Caco-2 (cell line): Measurements from ENCODE around the gene VPS52. TPM values are rescaled to one million over a fixed set of nuclear protein-coding genes. Genes with fewer than 3 reads are reported as not detected.
A peak's percentile ranks its signal among the peaks of the same experiment; 100 is the strongest.

ENCODE experiments used
- BruUV-seq: library from RNA; stranded (reverse); fragments of 400-500 nt; replicated peaks from 2 replicates; lab custom pipeline; 2021; lab: Mats Ljungman, UMichigan
- CTCF ChIA-PET: fragments of 300-600 bp; sonication (Branson Sonifier 250); formaldehyde crosslinking; loops from one replicate; lab custom pipeline; 2022; ENCODE audit warnings: antibody characterized with exemption; lab: Charles Lee
- POLR2A ChIA-PET: fragments of 300-600 bp; sonication (Branson Sonifier 250); formaldehyde crosslinking; loops from one replicate; lab custom pipeline; 2022; ENCODE audit warnings: antibody characterized with exemption; lab: Charles Lee
- DNase-seq, 2 experiments: peaks; one replicate each; pipeline versions ENCODE4 v3.0.0 to v3.0.0-alpha.2; 2020 to 2022
- H3K27me3 ChIP-seq: replicated peaks from 2 replicates; pipeline ENCODE4 v1.6.0; 2011; ENCODE audit warnings: low read length; ENCODE audit not compliant: control insufficient read depth, insufficient read depth
- H3K36me3 ChIP-seq: 2 replicates; pipeline ENCODE4 v1.5.1; 2011; ENCODE audit warnings: low read length; ENCODE audit not compliant: control insufficient read depth, insufficient read depth
- H3K4me1 ChIP-seq: fragments of 250-450 bp; sonication (Bioruptor Pico); 2 replicates; pipeline ENCODE4 v1.5.1; 2020; ENCODE audit warnings: mild to moderate bottlenecking
- H3K4me3 ChIP-seq: 2 replicates; pipeline ENCODE4 v1.5.1; 2011; ENCODE audit warnings: low read depth, mild to moderate bottlenecking, control low read depth, low read length
- H3K9me3 ChIP-seq: fragments of 250-450 bp; sonication (Bioruptor Pico); 2 replicates; pipeline ENCODE4 v1.5.1; 2020; ENCODE audit warnings: mild to moderate bottlenecking, moderate library complexity
- H3K27ac Mint-ChIP-seq: one replicate; pipeline ENCODE4 v1.8.0; 2022; ENCODE audit warnings: mixed read lengths; ENCODE audit not compliant: unreplicated experiment
- H3K27me3 Mint-ChIP-seq: one replicate; pipeline ENCODE4 v1.8.0; 2022; ENCODE audit warnings: mixed read lengths; ENCODE audit not compliant: insufficient read depth, unreplicated experiment
- H3K36me3 Mint-ChIP-seq: one replicate; pipeline ENCODE4 v1.8.0; 2022; ENCODE audit warnings: mild to moderate bottlenecking, mixed read lengths; ENCODE audit not compliant: insufficient read depth, unreplicated experiment
- H3K4me1 Mint-ChIP-seq: one replicate; pipeline ENCODE4 v1.8.0; 2022; ENCODE audit warnings: low read depth, mixed read lengths; ENCODE audit not compliant: unreplicated experiment
- H3K4me3 Mint-ChIP-seq: one replicate; pipeline ENCODE4 v1.8.0; 2022; ENCODE audit warnings: mild to moderate bottlenecking, moderate library complexity, mixed read lengths; ENCODE audit not compliant: unreplicated experiment
- H3K9me3 Mint-ChIP-seq: one replicate; pipeline ENCODE4 v1.8.0; 2022; ENCODE audit warnings: mixed read lengths; ENCODE audit not compliant: unreplicated experiment
- intact Hi-C: fragments of 100-400 bp; cut with micrococcal nuclease; formaldehyde crosslinking; loops from one replicate; pipeline ENCODE4 v1.10.0; 2022; ENCODE audit not compliant: unreplicated experiment
- total RNA-seq: library from RNA; stranded (reverse); gene quantifications from 2 replicates; pipeline ENCODE4 v1.2.3, GENCODE V29; 2022
- TF ChIP-seq, protein P1 (sequence below), 2 experiments: fragments of 200-600 bp in 1 of 2; IDR thresholded peaks; 1 replicate in 1 of 2; 2 replicates in 1 of 2; pipeline versions ENCODE4 v1.5.1 to v1.8.0; 2011 to 2022; ENCODE audit warnings: antibody characterized with exemption in 1 of 2, control low read depth in 1 of 2, inconsistent platforms in 1 of 2, low read depth in 1 of 2, low read length in 1 of 2, mild to moderate bottlenecking in 1 of 2, moderate library complexity in 1 of 2; ENCODE audit not compliant: insufficient read depth in 1 of 2, severe bottlenecking in 1 of 2, unreplicated experiment in 1 of 2

The VPS52 gene
- total RNA-seq, 1 experiment from 2014 or later = 55.6 TPM

DNA sequence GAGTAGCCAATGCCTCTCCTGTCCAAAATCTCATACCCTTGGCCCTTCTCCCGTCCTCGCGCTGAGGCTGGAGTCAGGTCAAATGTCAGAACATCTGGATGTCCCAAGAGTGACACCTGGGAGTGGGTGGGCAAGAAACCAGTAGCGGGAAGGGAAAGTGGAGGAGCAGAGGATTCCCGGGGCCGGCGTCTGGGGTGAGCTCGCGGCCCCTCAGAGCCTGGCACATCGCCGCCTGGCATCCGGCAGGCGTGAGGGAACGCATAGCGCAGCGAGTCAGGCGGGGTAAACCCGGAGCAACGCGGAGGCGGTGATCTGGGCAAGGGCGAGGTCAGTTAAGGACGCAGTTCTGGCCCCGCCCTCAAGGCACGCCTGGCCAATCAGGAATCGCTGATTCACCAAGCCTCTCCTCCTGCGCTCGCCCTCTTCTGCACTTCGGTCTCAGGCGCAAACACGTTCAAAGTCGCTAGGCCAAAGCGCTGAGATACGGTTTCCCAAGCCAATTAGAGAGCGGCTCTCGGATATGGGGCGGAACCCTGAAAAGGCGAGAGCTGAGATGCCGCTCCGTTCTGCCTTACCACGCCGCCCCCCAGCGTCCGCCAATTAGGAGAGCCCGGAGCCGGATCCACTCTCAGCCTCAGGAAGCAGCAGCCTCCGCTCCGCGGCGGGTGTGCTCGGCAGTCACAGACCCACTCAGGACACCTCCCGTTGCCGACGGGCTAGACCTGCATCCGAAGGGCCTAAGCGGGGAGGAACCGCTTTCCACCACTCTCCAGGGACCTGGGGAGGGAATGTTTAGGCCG lies 22.5 kb downstream of the VPS52 start:
- Mint-ChIP-seq H3K4me3 (peak overlapping the region; percentile 85), H3K9me3 (no peaks in the 10 kb centered on the region), H3K36me3 (peaks cover 27% of the 10 kb centered on the region), H3K27ac (peak overlapping the region; percentile 75), H3K4me1 (peaks cover 10% of the 10 kb centered on the region), H3K27me3 (no peaks in the 10 kb centered on the region)
- H3K27me3 ChIP-seq = no peaks in the 10 kb centered on the region
- H3K4me1 ChIP-seq = peaks cover 5% of the 10 kb centered on the region; the same call in 1 of the 2 replicates
- TF ChIP-seq, protein P1, sequence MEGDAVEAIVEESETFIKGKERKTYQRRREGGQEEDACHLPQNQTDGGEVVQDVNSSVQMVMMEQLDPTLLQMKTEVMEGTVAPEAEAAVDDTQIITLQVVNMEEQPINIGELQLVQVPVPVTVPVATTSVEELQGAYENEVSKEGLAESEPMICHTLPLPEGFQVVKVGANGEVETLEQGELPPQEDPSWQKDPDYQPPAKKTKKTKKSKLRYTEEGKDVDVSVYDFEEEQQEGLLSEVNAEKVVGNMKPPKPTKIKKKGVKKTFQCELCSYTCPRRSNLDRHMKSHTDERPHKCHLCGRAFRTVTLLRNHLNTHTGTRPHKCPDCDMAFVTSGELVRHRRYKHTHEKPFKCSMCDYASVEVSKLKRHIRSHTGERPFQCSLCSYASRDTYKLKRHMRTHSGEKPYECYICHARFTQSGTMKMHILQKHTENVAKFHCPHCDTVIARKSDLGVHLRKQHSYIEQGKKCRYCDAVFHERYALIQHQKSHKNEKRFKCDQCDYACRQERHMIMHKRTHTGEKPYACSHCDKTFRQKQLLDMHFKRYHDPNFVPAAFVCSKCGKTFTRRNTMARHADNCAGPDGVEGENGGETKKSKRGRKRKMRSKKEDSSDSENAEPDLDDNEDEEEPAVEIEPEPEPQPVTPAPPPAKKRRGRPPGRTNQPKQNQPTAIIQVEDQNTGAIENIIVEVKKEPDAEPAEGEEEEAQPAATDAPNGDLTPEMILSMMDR (IDR thresholded peaks at IDR 0.05; ENCODE audit: insufficient read depth in 1 of 2, low read depth in 1 of 2, low read length in 1 of 2, severe bottlenecking in 1 of 2, unreplicated experiment in 1 of 2) = peak in 1 of 2 experiments; percentile 3
- DNase-seq = peak; percentile 96 to 98
- BruUV-seq = no TSS peak
- intact Hi-C loops = loop anchor here (1.0 to 2.0 kb wide), 6 partner anchors 22 to 355 kb away; partner anchors contain the start of gene VPS52
- CTCF ChIA-PET = interaction anchor here (0.6 to 2.1 kb wide), 14 partner anchors 13 to 1090 kb away, joined by 3 to 15 read pairs (median 4); partner anchors contain the start of genes HSD17B8, RING1, RPS18 and VPS52
- peak overlapping the region; percentile 49 for H3K4me3 ChIP-seq
- no peaks in the 10 kb centered on the region for H3K9me3 ChIP-seq
- no peaks in the 10 kb centered on the region; the same call in 1 of the 2 replicates for H3K36me3 ChIP-seq
- POLR2A ChIA-PET = interaction anchor here (0.5 to 2.7 kb wide), 5 partner anchors 22 to 277 kb away, joined by 3 to 18 read pairs (median 11); partner anchors contain the start of genes PFDN6, RING1, RPS18 and VPS52

DNA sequence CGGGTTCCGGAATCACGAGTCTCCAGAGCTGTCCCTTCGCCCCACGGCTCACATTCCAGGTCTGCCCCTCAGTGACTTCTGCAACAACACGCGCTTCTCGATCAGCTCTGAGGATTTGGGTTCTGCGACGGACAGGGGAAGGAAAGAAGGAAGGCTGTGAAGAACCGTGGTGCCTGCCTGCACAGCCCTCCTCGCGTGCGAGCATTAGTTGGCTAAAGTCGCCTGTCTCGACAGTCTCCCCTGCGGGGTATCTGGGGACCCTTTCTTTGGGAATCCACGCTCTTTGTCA lies 23.1 kb downstream of the VPS52 start:
- peaks cover 5% of the 10 kb centered on the region; the same call in 1 of the 2 replicates for H3K4me1 ChIP-seq
- no peaks in the 10 kb centered on the region for H3K27me3 Mint-ChIP-seq
- TF ChIP-seq, protein P1 (IDR thresholded peaks at IDR 0.05; ENCODE audit: insufficient read depth in 1 of 2, low read depth in 1 of 2, low read length in 1 of 2, severe bottlenecking in 1 of 2, unreplicated experiment in 1 of 2) = no peak
- no peaks in the 10 kb centered on the region; the same call in 1 of the 2 replicates for H3K36me3 ChIP-seq
- ChIA-PET CTCF (interaction anchor here (0.7 to 2.1 kb wide), 12 partner anchors 12 to 538 kb away, joined by 3 to 15 read pairs (median 5); partner anchors contain the start of genes HSD17B8 and RING1), POLR2A (interaction anchor here (1.0 to 2.7 kb wide), 2 partner anchors 41 to 277 kb away, joined by 3 to 16 read pairs; partner anchors contain the start of gene RING1)
- H3K27ac Mint-ChIP-seq = peak overlapping the region; percentile 75
- H3K9me3 Mint-ChIP-seq = no peaks in the 10 kb centered on the region
- H3K4me3 Mint-ChIP-seq = peak overlapping the region; percentile 85
- H3K4me1 Mint-ChIP-seq = peaks cover 10% of the 10 kb centered on the region
- TSS peak; percentile 48 for BruUV-seq
- H3K36me3 Mint-ChIP-seq = peaks cover 27% of the 10 kb centered on the region
- H3K4me3 ChIP-seq = peak overlapping the region; percentile 35
- intact Hi-C loops = loop anchor here (1.0 to 2.0 kb wide), 4 partner anchors 43 to 234 kb away; no protein-coding TSS in a partner anchor
- H3K27me3 ChIP-seq = no peaks in the 10 kb centered on the region
- H3K9me3 ChIP-seq = no peaks in the 10 kb centered on the region
- DNase-seq = no peak
